H9 (cell line): ENCODE data around the gene VPS25. TPM values are rescaled to one million over a fixed set of nuclear protein-coding genes. Genes with fewer than 3 reads are reported as not detected.

Source experiments
- DNase-seq: peaks from one replicate; pipeline ENCODE4 v3.0.0-alpha.2; 2017
- H2AFZ ChIP-seq: one replicate; pipeline ENCODE4 v1.6.1; 2013; ENCODE audit warnings: mild to moderate bottlenecking, low read length, control low read depth, moderate library complexity
- H2AK5ac ChIP-seq: 2 replicates; pipeline ENCODE4 v1.6.1; 2013; ENCODE audit warnings: low read length, control low read depth, mixed read lengths; ENCODE audit not compliant: insufficient read length
- H2BK120ac ChIP-seq: one replicate; pipeline ENCODE4 v1.6.1; 2013; ENCODE audit warnings: low read depth, mild to moderate bottlenecking, low read length, control low read depth, inconsistent platforms; ENCODE audit not compliant: poor library complexity, severe bottlenecking
- H2BK12ac ChIP-seq: 2 replicates; pipeline ENCODE4 v1.6.1; 2013; ENCODE audit warnings: low read length, control low read depth, mixed read lengths, low read depth; ENCODE audit not compliant: insufficient read length
- H2BK15ac ChIP-seq: 2 replicates; pipeline ENCODE4 v1.6.1; 2013; ENCODE audit warnings: low read depth, low read length, control low read depth
- H2BK20ac ChIP-seq: one replicate; pipeline ENCODE4 v1.6.1; 2013; ENCODE audit warnings: low read depth, mild to moderate bottlenecking, low read length, control low read depth, inconsistent platforms; ENCODE audit not compliant: poor library complexity, severe bottlenecking
- H2BK5ac ChIP-seq: 2 replicates; pipeline ENCODE4 v1.6.1; 2013; ENCODE audit warnings: low read length, control low read depth, mixed read lengths; ENCODE audit not compliant: insufficient read length
- H3K14ac ChIP-seq: 2 replicates; pipeline ENCODE4 v1.6.1; 2013; ENCODE audit warnings: low read length, control low read depth; ENCODE audit not compliant: insufficient read depth
- H3K18ac ChIP-seq: 2 replicates; pipeline ENCODE4 v1.6.1; 2013; ENCODE audit warnings: low read depth, mild to moderate bottlenecking, mixed read lengths, low read length, control low read depth; ENCODE audit not compliant: insufficient read length
- H3K23ac ChIP-seq: 2 replicates; pipeline ENCODE4 v1.6.1; 2013; ENCODE audit warnings: low read length, control low read depth, mixed read lengths, low read depth; ENCODE audit not compliant: insufficient read length
- H3K23me2 ChIP-seq: 2 replicates; pipeline ENCODE4 v1.6.1; 2013; ENCODE audit warnings: low read depth, mild to moderate bottlenecking, mixed read lengths, low read length, control low read depth; ENCODE audit not compliant: insufficient read length, poor library complexity, severe bottlenecking
- H3K27ac ChIP-seq: 2 replicates; pipeline ENCODE4 v1.5.1; 2013; ENCODE audit warnings: low read length, control low read depth, mixed read lengths, low read depth; ENCODE audit not compliant: insufficient read length
- H3K27me3 ChIP-seq: 2 replicates; pipeline ENCODE4 v1.6.1; 2013; ENCODE audit warnings: low read length, control low read depth, inconsistent platforms; ENCODE audit not compliant: insufficient read depth
- H3K4ac ChIP-seq: 2 replicates; pipeline ENCODE4 v1.6.1; 2013; ENCODE audit warnings: low read depth, mild to moderate bottlenecking, control low read depth, inconsistent platforms, low read length, moderate library complexity
- H3K4me1 ChIP-seq: 2 replicates; pipeline ENCODE4 v1.6.1; 2013; ENCODE audit warnings: low read length, control low read depth, inconsistent platforms; ENCODE audit not compliant: insufficient read depth
- H3K4me2 ChIP-seq: 2 replicates; pipeline ENCODE4 v1.6.1; 2013; ENCODE audit warnings: low read length, control low read depth, mixed read lengths; ENCODE audit not compliant: insufficient read length, insufficient read depth
- H3K56ac ChIP-seq: 2 replicates; pipeline ENCODE4 v1.6.1; 2013; ENCODE audit warnings: low read depth, mild to moderate bottlenecking, mixed read lengths, low read length, control low read depth; ENCODE audit not compliant: insufficient read length
- H3K79me1 ChIP-seq: 2 replicates; pipeline ENCODE4 v1.6.1; 2013; ENCODE audit warnings: low read depth, mild to moderate bottlenecking, moderate library complexity, low read length, control low read depth, inconsistent platforms; ENCODE audit not compliant: insufficient read depth, poor library complexity, severe bottlenecking
- H3K79me2 ChIP-seq: 2 replicates; pipeline ENCODE4 v1.6.1; 2013; ENCODE audit warnings: low read length, control low read depth, inconsistent platforms; ENCODE audit not compliant: insufficient read depth
- H3K9ac ChIP-seq: 2 replicates; pipeline ENCODE4 v1.6.1; 2013; ENCODE audit warnings: low read length, control low read depth, mixed read lengths; ENCODE audit not compliant: insufficient read length; ENCODE audit errors: extremely low read depth
- H3K9me3 ChIP-seq: one replicate; pipeline ENCODE4 v1.6.1; 2013; ENCODE audit warnings: low read depth, low read length, inconsistent platforms; ENCODE audit not compliant: control insufficient read depth
- H3T11ph ChIP-seq: one replicate; pipeline ENCODE4 v1.6.1; 2013; ENCODE audit warnings: mild to moderate bottlenecking, low read length, control low read depth, inconsistent platforms
- H4K20me1 ChIP-seq: one replicate; pipeline ENCODE4 v1.6.1; 2013; ENCODE audit not compliant: control insufficient read depth, insufficient read length, insufficient read depth
- H4K5ac ChIP-seq: 2 replicates; pipeline ENCODE4 v1.6.1; 2013; ENCODE audit warnings: low read depth, mild to moderate bottlenecking, mixed read lengths, low read length, control low read depth; ENCODE audit not compliant: insufficient read length
- H4K8ac ChIP-seq: replicated peaks from 2 replicates; pipeline ENCODE4 v1.6.1; 2013; ENCODE audit warnings: low read length, control low read depth, mixed read lengths, low read depth; ENCODE audit not compliant: insufficient read length
- H4K91ac ChIP-seq: 2 replicates; pipeline ENCODE4 v1.6.1; 2013; ENCODE audit warnings: low read depth, mild to moderate bottlenecking, moderate library complexity, mixed read lengths, low read length, control low read depth; ENCODE audit not compliant: insufficient read length
- H3K27ac Mint-ChIP-seq, 3 experiments: 2 replicates in 2 of 3; 3 replicates in 1 of 3; pipeline ENCODE4 v1.8.0; 2020 to 2021; ENCODE audit warnings: mixed read lengths in 3 of 3, mild to moderate bottlenecking in 1 of 3, moderate library complexity in 1 of 3
- H3K27me3 Mint-ChIP-seq: 2 replicates; pipeline ENCODE4 v1.8.0; 2021; ENCODE audit warnings: low read depth, mild to moderate bottlenecking, moderate library complexity, mixed read lengths
- H3K36me3 Mint-ChIP-seq, 3 experiments: 2 replicates in 2 of 3; 3 replicates in 1 of 3; pipeline ENCODE4 v1.8.0; 2020 to 2021; ENCODE audit warnings: low read depth in 3 of 3, mixed read lengths in 3 of 3; ENCODE audit not compliant: insufficient read depth in 1 of 3
- H3K4me1 Mint-ChIP-seq, 2 experiments: 2 replicates each; pipeline ENCODE4 v1.8.0; 2020; ENCODE audit warnings: mixed read lengths in 2 of 2
- H3K4me3 Mint-ChIP-seq, 2 experiments: 2 replicates in 1 of 2; 3 replicates in 1 of 2; pipeline ENCODE4 v1.8.0; 2020 to 2021; ENCODE audit warnings: mild to moderate bottlenecking in 2 of 2, mixed read lengths in 2 of 2, moderate library complexity in 1 of 2
- H3K9me3 Mint-ChIP-seq, 2 experiments: 2 replicates in 1 of 2; 3 replicates in 1 of 2; pipeline ENCODE4 v1.8.0; 2020; ENCODE audit warnings: mild to moderate bottlenecking in 2 of 2, mixed read lengths in 2 of 2, moderate library complexity in 1 of 2
- WGBS: extraction: QIAGEN DNeasy Blood & Tissue Kit; methylation state at CpG from one replicate; pipeline ENCODE4 v1.1.7; 2013; ENCODE audit warnings: missing lambda C conversion rate, low lambda C conversion rate, mixed read lengths; ENCODE audit not compliant: insufficient read length; ENCODE audit errors: extremely low coverage; 5-methylcytosine and 5-hydroxymethylcytosine counted together
- total RNA-seq: library from RNA; stranded (reverse); gene quantifications from 2 replicates; pipeline ENCODE4 v1.2.1, GENCODE V29; 2021
- TF ChIP-seq, protein P1 (sequence below): fragments of 200-600 bp; sonication (generic); conservative IDR thresholded peaks from 3 replicates; pipeline ENCODE4 v1.8.0; 2021; ENCODE audit warnings: antibody characterized with exemption, mild to moderate bottlenecking

Gene VPS25
- total RNA-seq, 1 experiment from 2014 or later, result 113 TPM

GRCh38 chr17:42778570-42778969, 5.3 kb downstream of the VPS25 start:
- no peaks in the 10 kb centered on the region for H3K79me1 ChIP-seq
- Mint-ChIP-seq H3K4me3 (no peak overlapping the region), H3K4me1 (peaks cover 26 to 29% of the 10 kb centered on the region in 2 experiments), H3K36me3 (peaks cover 4 to 44% (median 41%) of the 10 kb centered on the region in 3 experiments), H3K27ac (no peak overlapping the region), H3K9me3 (no peaks in the 10 kb centered on the region; a peak in 1 of 5 replicates), H3K27me3 (peaks cover 25% of the 10 kb centered on the region)
- H3K18ac ChIP-seq, result no peak overlapping the region
- no peak overlapping the region for H2BK120ac ChIP-seq
- H2BK12ac ChIP-seq, result no peak overlapping the region
- peaks cover 10% of the 10 kb centered on the region; the same call in 1 of the 2 replicates for H3K27me3 ChIP-seq
- no peak overlapping the region for H4K8ac ChIP-seq
- H3K23ac ChIP-seq, result no peak overlapping the region
- no peak overlapping the region for H3K9ac ChIP-seq
- no peaks in the 10 kb centered on the region for H3K79me2 ChIP-seq
- no peak overlapping the region for H4K91ac ChIP-seq
- no CpG with 5 or more reads among the region's 5 CpGs for WGBS
- DNase-seq, result no peak
- no peak overlapping the region for H3K56ac ChIP-seq
- no peak overlapping the region for H3K4me2 ChIP-seq
- H3T11ph ChIP-seq, result no peak overlapping the region
- TF ChIP-seq, protein P1, sequence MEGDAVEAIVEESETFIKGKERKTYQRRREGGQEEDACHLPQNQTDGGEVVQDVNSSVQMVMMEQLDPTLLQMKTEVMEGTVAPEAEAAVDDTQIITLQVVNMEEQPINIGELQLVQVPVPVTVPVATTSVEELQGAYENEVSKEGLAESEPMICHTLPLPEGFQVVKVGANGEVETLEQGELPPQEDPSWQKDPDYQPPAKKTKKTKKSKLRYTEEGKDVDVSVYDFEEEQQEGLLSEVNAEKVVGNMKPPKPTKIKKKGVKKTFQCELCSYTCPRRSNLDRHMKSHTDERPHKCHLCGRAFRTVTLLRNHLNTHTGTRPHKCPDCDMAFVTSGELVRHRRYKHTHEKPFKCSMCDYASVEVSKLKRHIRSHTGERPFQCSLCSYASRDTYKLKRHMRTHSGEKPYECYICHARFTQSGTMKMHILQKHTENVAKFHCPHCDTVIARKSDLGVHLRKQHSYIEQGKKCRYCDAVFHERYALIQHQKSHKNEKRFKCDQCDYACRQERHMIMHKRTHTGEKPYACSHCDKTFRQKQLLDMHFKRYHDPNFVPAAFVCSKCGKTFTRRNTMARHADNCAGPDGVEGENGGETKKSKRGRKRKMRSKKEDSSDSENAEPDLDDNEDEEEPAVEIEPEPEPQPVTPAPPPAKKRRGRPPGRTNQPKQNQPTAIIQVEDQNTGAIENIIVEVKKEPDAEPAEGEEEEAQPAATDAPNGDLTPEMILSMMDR, result no peak
- no peak overlapping the region for H3K27ac ChIP-seq
- no peak overlapping the region for H2BK20ac ChIP-seq
- H2BK5ac ChIP-seq, result no peak overlapping the region
- no peak overlapping the region for H2AK5ac ChIP-seq
- no peaks in the 10 kb centered on the region for H3K4me1 ChIP-seq
- no peak overlapping the region for H2BK15ac ChIP-seq
- H3K14ac ChIP-seq, result no peak overlapping the region
- H3K9me3 ChIP-seq, result no peaks in the 10 kb centered on the region
- H4K20me1 ChIP-seq, result no peaks in the 10 kb centered on the region
- peaks cover 11% of the 10 kb centered on the region for H3K23me2 ChIP-seq
- H4K5ac ChIP-seq, result no peak overlapping the region
- H2AFZ ChIP-seq, result no peak overlapping the region
- H3K4ac ChIP-seq, result no peak overlapping the region
